Measurements from ENCODE around the gene SPATA6L.
A peak's percentile ranks its signal among the peaks of the same experiment; 100 is the strongest.

SPATA6L gene

GRCh38 chr9:4622016-4622415 is 44.3 kb downstream of the SPATA6L start:
- DNase-seq (ENCODE audit: low read depth, low spot score): no peak
- in situ Hi-C loops (cut with HindIII; ENCODE audit: low sequenced_read_pairs): no loop called here
- no peak for TF ChIP-seq CTCF (IDR thresholded peaks at IDR 0.05; ENCODE audit: low read depth, low read length)
- H3K4me3 ChIP-seq (ENCODE audit: low read depth, low read length): no peak overlapping the region

- no peak overlapping the region for H3K4me3 ChIP-seq (ENCODE audit: low read depth, low read length)
- TF ChIP-seq CTCF (IDR thresholded peaks at IDR 0.05; ENCODE audit: low read depth, low read length): no peak
- DNase-seq (ENCODE audit: low read depth, low spot score): peak; percentile 30
- in situ Hi-C loops (cut with HindIII; ENCODE audit: low sequenced_read_pairs): no loop called here
Observed at GRCh38 chr9:4620881-4621555, 45.3 kb downstream of the SPATA6L start.

- no peak for TF ChIP-seq CTCF (IDR thresholded peaks at IDR 0.05; ENCODE audit: low read depth, low read length)
- in situ Hi-C loops (cut with HindIII; ENCODE audit: low sequenced_read_pairs): no loop called here
- H3K4me3 ChIP-seq (ENCODE audit: low read depth, low read length): no peak overlapping the region
- no peak for DNase-seq (ENCODE audit: low read depth, low spot score)
Observed at GRCh38 chr9:4620057-4620765, 46.1 kb downstream of the SPATA6L start.

GRCh38 chr9:4618700-4619099 is 47.6 kb downstream of the SPATA6L start:
- no peak for DNase-seq (ENCODE audit: low read depth, low spot score)
- in situ Hi-C loops (cut with HindIII; ENCODE audit: low sequenced_read_pairs): no loop called here
- no peak for TF ChIP-seq CTCF (IDR thresholded peaks at IDR 0.05; ENCODE audit: low read depth, low read length)
- no peak overlapping the region for H3K4me3 ChIP-seq (ENCODE audit: low read depth, low read length)

- in situ Hi-C loops (cut with HindIII; ENCODE audit: low sequenced_read_pairs): no loop called here
Observed at GRCh38 chr9:4617752-4618151, 48.5 kb downstream of the SPATA6L start.

GRCh38 chr9:4615778-4616177 is 50.5 kb downstream of the SPATA6L start:
- in situ Hi-C loops (cut with HindIII; ENCODE audit: low sequenced_read_pairs): no loop called here
- DNase-seq (ENCODE audit: low read depth, low spot score): no peak
- TF ChIP-seq CTCF (IDR thresholded peaks at IDR 0.05; ENCODE audit: low read depth, low read length): no peak
- no peak overlapping the region for H3K4me3 ChIP-seq (ENCODE audit: low read depth, low read length)

More at GRCh38 chr9:4617752-4618151, 48.5 kb downstream of the SPATA6L start:
- TF ChIP-seq CTCF (IDR thresholded peaks at IDR 0.05; ENCODE audit: low read depth, low read length): no peak
- no peak for DNase-seq (ENCODE audit: low read depth, low spot score)
- no peak overlapping the region for H3K4me3 ChIP-seq (ENCODE audit: low read depth, low read length)
